NCI-H526 treated with DMSO at 0.1 percent for 48 hours (cell line): Measurements from ENCODE around the gene CADM2.

Experiments
- DNase-seq: peaks from one replicate; lab custom pipeline; 2025; lab: John Stamatoyannopoulos, UW

Gene CADM2

DNA sequence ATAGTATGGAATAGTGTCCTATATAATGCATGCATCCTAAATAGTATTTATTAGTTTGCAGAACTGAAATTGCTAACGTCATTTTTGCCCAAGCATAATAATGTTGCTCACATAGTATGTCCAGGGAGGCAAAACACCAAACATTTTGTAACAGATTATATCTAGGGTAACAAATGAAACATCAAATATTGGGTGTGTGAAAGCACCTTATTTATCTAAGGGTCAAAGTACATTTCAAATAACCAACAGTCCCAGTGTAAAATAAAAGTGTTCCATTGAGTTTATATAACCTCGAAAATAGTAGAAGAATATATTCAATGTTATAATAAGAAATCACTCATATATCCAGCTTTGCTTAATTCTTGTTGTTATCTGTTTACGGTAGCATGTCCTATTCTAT is 363.1 kb downstream of the CADM2 start:
- DNase-seq: no peak

- DNase-seq: no peak
Measured at GRCh38 chr3:85330071-85330470, 371.3 kb downstream of the CADM2 start.

DNA sequence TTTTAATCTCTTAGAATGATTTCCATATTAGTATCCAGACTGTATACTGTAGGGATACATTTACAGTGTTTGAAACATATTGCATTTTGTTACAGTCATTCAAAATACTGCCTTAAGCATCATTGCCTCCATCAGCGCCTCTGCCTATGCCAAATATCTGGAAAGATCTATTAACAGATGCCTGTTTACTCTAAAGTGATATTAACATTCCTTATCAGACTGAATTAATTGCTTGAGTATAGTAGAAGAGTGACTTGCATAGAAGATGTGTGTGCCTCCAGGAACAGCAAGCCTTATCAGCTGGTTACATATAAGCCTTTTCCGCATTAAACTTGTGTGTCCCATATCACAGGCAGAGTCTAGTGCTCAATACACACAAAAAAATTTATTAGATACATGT is 379.1 kb downstream of the CADM2 start:
- no peak for DNase-seq

DNA sequence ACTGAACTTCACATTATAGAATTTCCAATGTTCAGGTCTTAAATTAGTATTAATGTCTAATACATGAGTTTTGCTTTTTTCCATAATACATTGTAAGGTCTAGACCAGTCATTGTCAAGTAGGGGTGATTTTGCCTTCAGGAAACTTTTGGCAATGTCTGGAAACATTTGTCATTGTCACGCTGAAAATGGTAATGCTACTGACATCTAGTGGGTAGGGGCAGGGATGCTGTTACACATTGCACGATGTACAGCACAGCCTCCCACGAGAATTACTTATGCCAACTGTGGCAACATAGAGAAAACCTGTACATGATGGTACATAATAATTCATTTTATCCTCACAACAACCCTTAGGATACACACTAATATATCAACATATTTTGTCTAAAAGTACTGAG is 384.1 kb downstream of the CADM2 start:
- DNase-seq: peak; percentile 11

- DNase-seq: no peak
Measured at GRCh38 chr3:85355572-85355971, 396.8 kb downstream of the CADM2 start.

GRCh38 chr3:85360742-85361387 is 402.1 kb downstream of the CADM2 start:
- peak; percentile 21 for DNase-seq

- no peak for DNase-seq
Measured at GRCh38 chr3:85364296-85364909, 405.6 kb downstream of the CADM2 start.

DNA sequence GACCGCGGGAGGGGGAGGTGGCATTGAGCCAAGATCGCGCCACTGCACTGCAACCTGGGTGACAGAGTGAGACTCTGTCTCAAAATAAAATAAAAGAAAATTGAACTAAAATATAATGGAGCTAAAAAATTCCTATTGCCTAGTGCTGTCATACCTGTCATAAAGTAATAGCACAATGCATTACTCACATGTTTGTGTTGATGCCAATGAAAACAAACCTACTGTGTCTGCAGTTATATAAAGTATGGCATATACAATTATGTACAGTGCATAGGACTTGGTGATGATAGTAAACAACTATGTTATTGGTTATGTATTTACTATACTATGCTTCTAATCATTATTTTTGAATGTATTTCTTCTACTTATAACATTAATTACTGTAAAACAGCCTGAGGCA is 411.6 kb downstream of the CADM2 start:
- no peak for DNase-seq

GRCh38 chr3:85376131-85376530 is 417.3 kb downstream of the CADM2 start:
- DNase-seq: no peak

GRCh38 chr3:85377115-85377514 is 418.3 kb downstream of the CADM2 start:
- DNase-seq: no peak

DNA sequence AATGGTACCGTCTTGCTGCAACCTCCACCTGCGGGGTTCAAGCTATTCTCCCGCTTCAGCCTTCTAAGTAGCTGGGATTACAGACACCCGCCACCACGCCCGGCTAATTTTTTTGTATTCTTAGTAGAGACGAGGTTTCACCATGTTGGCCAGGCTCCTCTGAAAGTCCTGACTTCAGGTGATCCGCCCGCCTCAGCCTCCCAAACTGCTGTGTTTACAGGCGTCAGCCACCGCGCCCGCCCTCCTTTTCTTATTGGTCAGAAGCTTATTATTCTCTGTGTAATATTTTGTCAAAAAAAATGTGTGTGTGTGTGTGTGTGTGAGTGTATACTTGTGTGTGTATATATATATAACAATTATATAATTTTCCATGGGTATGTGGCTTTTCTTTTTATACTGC is 425.6 kb downstream of the CADM2 start:
- no peak for DNase-seq

DNA sequence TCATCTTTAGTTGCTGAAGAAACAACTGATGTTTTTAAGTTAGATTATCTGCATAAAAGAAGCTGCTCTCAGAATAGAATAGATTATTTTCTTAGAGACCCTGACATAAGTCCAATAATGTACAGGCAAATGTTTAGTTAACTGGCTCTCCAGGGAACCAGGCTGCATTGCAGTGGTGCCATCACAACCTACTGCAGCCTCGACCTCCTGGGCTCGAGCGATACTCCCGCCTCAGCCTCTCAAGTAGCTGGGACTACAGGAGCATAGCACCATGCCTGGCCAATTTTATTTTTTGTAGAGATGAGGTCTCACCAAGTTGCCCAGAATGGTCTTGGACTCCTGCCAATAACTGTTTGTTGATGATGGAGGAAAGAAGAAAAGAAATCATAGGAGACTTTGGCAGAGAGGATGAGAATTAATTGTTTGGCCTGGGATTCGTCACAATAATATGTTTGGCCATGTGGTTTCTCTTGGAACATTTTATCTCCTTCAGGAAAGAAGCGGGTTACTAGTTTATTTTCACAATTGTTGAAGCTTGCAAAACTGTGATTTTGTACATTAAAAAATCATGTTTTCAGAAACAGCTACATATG is 429.2 kb downstream of the CADM2 start:
- DNase-seq: no peak

- DNase-seq: no peak
Measured at GRCh38 chr3:85394424-85394823, 435.6 kb downstream of the CADM2 start.

DNA sequence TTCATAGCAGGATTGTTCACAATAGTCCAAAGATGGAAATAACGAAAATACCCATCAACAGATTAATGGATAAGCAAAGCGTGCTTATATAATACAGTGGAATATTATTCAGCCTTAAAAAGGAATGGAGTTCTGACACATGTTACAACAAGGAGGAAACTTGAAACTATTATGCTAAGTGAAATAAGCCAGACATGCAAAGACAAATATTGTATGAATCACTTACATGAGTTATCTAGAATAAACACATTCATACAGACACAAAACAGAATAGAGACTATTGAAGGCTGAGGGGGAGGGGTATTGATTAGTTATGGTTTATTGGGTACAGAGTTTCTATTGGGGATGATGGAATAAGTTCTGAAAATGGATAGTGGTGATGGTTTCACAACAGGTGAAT is 438.6 kb downstream of the CADM2 start:
- no peak for DNase-seq

GRCh38 chr3:85426121-85426520 is 467.3 kb downstream of the CADM2 start:
- no peak for DNase-seq

DNA sequence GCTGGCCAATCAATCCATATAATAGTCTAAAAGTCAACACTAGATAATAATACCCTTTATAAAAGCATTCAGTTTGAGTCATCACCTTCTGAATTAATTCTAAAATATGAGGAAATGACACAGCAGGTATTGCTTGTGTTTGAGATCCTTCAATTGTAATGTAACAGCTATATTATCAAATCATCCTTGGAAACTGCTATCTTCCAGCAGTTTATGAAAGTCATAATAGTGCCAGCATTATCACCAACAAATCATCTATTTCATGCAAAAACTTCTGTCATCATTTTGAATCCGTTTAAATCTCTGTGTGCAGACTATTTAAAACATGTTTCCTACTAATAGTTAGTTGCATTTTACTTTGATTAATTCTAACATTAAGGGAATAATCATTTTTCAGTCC is 468.7 kb downstream of the CADM2 start:
- DNase-seq: no peak

GRCh38 chr3:85432081-85432480 is 473.3 kb downstream of the CADM2 start:
- no peak for DNase-seq

DNA sequence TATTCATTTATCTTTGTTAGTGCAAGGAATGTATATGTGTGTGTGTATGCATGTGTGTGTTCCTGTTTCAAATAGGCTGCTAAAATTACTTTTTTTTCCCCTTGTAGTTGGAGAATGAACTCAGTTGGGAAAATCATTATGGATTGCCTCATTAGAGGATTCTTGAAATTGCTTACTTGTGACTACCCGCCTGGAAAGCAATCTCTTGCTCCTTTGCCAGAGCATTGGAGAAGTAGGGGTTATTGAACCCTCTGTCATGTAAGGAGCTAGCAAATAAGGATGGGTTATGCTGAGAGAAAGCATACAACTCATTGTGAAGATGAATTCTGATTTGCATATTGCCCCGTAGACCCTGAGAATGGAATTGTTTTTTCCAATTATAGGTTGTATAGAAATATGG is 474.5 kb downstream of the CADM2 start:
- DNase-seq: no peak

DNA sequence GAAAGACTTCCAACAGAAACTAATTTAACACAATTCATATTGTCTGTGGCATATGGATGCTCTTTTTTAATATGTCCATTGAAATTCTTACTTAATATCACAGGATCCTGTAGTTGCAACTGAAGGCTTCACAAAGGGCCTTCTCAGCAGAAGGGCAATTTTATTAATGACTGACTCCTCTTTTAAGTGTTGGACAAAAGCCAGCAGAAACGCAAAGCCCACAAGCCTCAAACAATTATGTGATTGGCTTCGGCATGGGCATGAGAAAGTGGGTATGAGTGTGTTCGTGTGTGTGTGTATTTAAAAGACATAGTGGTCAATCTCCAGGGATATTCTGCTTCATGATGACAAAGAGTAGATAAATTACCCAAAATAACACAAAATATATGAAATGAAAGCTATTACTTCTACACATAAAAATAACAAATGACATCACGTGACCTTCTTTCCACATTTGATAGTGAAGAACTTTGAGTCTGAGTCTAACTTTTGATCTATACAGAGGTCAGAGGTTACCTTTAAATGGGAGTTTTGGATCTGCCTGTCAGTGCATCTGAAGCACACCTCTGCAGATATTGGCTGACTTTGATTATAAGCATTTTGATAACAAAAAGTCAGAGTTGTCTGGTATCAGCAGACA is 496.9 kb downstream of the CADM2 start:
- DNase-seq: no peak

DNA sequence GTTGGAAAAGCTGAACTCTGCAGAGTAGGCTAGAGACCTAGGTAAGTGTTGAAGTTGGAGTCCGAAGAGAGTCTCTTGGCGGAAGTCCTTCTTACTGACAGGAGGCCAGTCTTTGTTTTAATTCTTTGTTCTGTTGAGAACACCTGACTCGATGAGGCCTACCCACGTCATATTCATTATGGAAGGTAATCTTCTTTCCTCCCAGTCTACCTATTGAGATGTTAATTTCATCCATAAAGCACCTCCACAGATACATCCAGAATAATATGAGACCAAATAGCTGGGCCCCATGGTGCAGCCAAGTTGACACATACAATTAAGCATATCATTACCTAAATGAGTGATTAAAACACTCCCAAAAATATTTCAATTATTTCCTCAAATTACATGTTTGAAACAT is 515.5 kb downstream of the CADM2 start:
- no peak for DNase-seq

GRCh38 chr3:85475346-85475745 is 516.6 kb downstream of the CADM2 start:
- no peak for DNase-seq

DNA sequence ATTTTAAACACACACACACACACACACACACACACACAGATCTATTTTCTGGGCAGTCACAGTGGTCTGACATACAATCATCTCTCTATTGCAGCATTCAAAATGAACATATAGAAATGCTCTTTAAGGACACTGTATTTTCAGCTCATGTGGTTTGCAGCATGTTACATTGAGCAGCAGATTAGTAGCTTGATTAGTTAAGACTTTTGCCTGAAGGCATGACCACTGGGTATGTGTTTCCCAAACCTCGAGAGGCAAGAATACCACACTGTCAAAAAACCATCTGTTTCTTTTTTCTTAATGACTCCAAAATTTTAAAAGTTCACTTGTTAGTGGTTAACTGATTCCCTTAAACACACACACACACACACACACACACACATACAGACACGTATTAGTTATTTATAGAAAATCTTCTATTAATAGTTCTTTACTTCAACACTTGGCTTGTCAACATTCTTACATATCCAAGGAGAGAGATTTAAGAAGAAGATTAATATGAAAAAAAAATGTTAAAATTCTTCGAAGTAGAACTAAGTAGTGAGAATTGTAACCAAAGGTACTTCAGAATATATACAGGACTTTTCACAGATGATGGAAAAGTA is 518.2 kb downstream of the CADM2 start:
- DNase-seq: no peak
